HG03139 (cell line): Measurements from ENCODE around the gene ENTPD3.

Source experiments
- ATAC-seq: cut with Tn5 transposase; IDR thresholded peaks from one replicate; pipeline ENCODE4 v1.9.1; 2021; ENCODE audit not compliant: unreplicated experiment

The ENTPD3 gene

GRCh38 chr3:40387001-40387894 is at the start of gene ENTPD3:
Gene ENTPD3 (plus strand): TSS chr3:40387184. CDS start chr3:40388058, 874 bp downstream.
- ATAC-seq: no peak

DNA sequence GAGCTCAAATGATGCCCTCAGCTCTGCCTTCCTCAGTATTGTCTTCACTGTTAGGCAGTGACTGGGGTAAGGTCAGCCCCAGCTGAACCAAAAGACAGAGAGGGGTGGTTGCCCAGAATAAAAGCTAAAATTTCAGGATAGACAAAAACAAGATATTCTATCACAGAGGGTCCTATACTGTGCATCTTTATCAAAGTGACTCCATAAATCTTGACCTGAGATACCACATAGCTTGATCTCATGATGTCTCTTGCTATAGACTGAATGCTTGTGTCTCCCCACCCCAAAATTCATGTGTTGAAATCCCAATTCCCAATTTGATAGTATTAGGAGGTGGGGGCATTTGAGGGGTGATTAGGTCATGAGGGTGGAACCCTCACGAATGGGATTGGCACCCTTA is 47.1 kb upstream of the ENTPD3 start:
- no peak for ATAC-seq

GRCh38 chr3:40340541-40341170 is 46.3 kb upstream of the ENTPD3 start:
- ATAC-seq: no peak

GRCh38 chr3:40341671-40342070 is 45.3 kb upstream of the ENTPD3 start:
- ATAC-seq: no peak

DNA sequence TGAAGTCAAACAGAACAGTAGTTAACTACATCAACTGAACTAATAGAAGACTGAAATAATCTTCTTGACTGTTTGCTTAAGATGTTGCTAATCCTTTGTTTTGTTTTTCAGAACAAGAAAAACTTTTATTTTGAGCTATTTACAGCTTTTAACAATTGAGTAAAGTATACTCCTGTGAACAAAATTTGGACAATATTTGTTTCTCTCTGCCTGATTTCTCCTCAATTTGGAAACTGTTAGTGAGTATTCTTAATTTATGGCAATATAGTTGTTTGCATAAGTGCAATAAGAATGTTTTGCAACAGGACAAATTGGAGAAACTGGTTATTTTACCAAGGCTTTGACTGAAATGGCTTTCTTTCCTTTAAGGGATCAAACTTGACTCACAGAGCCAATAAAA is 36.5 kb upstream of the ENTPD3 start:
- ATAC-seq: no peak

- ATAC-seq: no peak
Measured at GRCh38 chr3:40355410-40355809, 31.6 kb upstream of the ENTPD3 start.

DNA sequence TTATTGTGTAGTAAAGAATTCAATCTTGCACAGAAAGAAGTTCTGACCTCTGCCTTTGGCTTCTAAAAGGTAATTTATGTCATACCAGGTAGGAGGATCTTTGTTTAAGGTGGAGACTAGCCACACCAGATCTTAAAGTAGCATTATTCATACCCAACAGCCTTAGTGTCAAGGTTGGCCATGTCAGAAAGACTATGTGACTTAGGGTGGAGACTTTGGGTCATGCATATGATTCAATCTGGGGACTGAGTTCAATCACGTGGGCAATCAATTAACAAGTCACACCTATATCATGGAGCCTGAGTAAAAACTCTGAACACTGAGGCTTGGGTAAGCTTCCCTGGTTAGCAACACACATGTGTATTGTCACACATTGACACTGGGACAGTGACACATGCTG is 28.5 kb upstream of the ENTPD3 start:
- no peak for ATAC-seq

GRCh38 chr3:40363674-40364073 is 23.3 kb upstream of the ENTPD3 start:
- ATAC-seq: no peak

DNA sequence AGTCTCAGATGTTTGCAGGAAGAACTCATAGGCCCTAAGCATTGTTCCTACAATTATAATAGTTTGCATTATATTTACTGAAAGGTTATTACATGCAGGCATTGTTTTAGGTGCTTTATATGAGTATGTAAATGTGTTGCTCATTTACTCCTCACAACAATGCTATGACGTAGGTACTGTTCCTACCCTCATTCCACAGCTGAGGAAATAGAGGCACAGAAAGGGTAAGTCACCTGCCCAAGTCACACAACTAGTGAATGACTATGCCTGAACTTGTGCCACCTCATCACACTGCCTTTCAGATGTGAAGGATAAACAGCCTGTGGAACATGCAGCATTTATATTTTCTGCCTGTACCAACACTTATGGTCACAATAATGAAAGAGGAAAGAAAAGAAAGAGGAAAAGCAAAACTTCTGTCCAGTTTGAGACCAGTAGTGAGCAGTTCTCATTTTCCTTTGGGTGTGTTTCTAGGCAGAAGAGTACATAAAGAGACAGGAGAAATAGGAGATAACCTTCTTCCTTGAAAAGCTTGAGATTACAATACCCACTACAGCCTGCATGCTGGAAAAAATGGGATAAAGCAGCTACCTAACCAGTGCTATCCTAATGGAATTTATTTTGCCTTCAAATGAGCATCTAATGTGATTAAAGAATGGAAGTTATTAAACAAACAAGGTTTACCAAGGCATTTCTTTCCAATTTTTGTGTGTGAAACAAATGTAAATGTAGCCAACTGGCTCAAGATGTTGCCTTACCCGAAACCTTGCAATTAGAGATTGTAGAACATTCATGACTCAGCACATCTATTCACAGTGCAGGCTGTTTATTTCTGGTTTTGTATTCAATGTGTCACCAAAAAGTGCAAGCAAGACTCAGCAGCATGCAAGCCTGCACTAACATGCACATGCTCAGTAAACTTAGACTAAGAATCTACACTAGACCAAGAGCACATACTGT is 20.5 kb upstream of the ENTPD3 start:
- no peak for ATAC-seq

DNA sequence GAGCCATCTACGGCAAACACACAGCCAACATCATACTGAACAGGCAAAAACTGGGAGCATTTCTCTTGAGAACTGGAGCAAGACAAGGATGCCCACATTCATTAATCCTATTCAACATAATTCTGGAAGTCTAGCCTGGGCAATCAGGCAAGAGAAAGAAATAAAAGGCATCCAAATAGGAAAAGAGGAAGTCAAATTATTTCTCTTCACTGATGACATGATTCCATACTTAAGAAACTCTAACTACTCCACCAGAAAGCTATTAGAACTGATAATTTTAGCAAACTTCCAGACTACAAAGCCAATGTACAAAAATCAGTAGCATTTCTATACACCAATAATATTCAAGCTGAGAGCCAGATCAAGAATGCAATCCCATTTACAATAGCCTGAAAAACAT is 17.3 kb upstream of the ENTPD3 start:
- no peak for ATAC-seq

DNA sequence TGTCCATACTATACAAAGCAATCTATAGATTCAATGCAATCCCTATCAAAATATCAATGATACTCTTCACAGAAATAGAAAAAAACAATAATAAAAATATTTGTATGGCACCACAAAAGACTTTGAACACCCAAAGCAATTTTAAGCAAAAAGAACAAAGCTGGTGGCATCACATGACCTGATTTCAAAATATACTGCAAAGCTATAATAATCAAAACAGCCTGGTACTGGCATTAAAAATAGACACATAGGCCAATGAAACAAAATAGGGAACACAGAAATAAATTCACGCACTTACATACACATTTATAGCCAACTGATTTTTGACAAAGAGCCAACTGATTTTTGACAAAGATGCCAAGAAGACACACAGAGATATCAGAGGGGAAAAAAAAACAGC is 9.2 kb upstream of the ENTPD3 start:
- no peak for ATAC-seq

DNA sequence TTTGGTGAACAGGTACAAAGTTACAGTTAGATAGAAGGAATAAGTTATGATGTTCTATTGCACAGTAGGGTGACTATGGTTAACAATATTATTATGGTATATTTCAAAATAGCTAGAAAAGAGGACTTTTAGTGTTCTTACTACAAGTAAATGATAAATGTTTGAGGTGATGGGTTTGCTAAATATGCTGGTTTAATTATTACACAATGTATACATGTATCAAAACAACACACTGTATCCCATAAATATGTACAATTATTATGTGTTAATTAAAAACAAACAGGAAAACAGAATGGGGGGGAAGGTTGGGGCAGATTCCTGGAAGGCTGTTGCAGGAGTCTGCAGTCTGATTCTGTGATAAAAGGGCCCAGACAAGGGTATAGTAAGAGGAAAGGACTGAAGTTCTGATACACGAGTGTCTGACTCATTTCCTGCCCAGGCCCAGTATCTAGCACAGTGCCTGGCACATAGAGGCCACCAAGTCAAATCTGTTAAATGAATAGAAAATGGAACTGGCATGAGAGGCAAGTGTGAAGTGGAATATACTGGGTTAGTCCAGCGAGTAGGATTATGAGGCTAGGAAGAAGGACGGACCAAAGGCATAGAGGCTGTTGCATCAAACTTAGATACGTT is 7.2 kb upstream of the ENTPD3 start:
- no peak for ATAC-seq

GRCh38 chr3:40381904-40382616 is 4.9 kb upstream of the ENTPD3 start:
- ATAC-seq: no peak

GRCh38 chr3:40382617-40382979 is 4.4 kb upstream of the ENTPD3 start:
- no peak for ATAC-seq

DNA sequence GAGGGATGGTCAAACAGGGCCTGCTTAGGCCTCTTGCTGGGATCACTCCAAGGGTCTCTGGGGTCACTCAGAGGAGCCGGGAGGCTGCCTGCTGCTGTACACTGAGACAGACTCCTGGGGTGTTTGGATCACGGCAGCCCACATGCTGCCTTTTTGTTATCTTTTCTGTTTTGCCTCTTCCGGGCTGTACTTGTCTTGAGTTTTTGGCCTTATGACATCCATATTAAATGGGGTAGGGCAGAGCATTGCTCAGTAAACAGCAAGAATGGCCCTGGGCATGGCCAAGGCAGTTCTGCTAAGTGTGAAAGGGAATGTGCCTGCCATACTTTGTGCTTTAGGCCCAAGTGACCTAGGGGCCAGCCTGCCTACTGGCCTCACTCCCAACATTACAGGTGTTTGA is 771 bp upstream of the ENTPD3 start:
- no peak for ATAC-seq

DNA sequence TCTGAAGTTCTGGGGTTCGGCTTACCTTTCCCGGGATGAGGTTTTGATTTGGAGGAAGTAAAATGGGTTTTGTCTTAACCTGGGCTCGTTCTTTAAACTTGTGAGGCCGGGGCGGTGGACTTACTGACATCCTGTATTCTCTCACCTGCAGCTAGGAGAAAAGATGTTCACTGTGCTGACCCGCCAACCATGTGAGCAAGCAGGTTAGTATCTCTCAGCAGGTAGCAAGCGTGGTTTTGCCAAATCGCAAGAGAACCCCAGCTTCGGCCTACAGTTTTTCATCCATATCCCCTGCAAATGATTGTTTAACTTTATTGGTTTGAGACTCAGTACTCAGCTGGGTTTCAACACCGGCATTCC is 891 bp downstream of the ENTPD3 start:
- no peak for ATAC-seq

GRCh38 chr3:40396406-40396805 is 9.4 kb downstream of the ENTPD3 start:
- ATAC-seq: no peak

GRCh38 chr3:40397129-40397528 is 10.1 kb downstream of the ENTPD3 start:
- no peak for ATAC-seq

GRCh38 chr3:40397912-40398311 is 10.9 kb downstream of the ENTPD3 start:
- no peak for ATAC-seq

- ATAC-seq: no peak
Measured at GRCh38 chr3:40398346-40398745, 11.4 kb downstream of the ENTPD3 start.
